ENCODE results near the gene ANKRD9. TPM values are rescaled to one million over a fixed set of nuclear protein-coding genes. Genes with fewer than 3 reads are reported as not detected.

ANKRD9 gene
- total RNA-seq, 1 experiment from 2014 or later = 29.8 TPM

GRCh38 chr14:102461490-102462338, 47.9 kb downstream of the ANKRD9 start:
- H3K14ac ChIP-seq (ENCODE audit: insufficient read depth, low read length) = no peak overlapping the region
- no peak overlapping the region for H4K5ac ChIP-seq (ENCODE audit: insufficient read length, low read depth, low read length)
- no peak overlapping the region for H3K27ac ChIP-seq (ENCODE audit: insufficient read length, low read depth, low read length)
- Mint-ChIP-seq H3K27ac (peak overlapping the region; percentile 67 to 79 (median 73); a peak in 2 of 7 replicates), H3K27me3 (ENCODE audit: low read depth) (no peaks in the 10 kb centered on the region), H3K4me3 (no peak overlapping the region), H3K4me1 (no peaks in the 10 kb centered on the region), H3K9me3 (no peaks in the 10 kb centered on the region), H3K36me3 (ENCODE audit: insufficient read depth in 1 of 3, low read depth in 3 of 3) (peaks cover under 1 to 22% (median 9%) of the 10 kb centered on the region in 3 experiments; a peak in 5 of 7 replicates)
- H2AK5ac ChIP-seq (ENCODE audit: insufficient read length, low read length) = no peak overlapping the region
- no peaks in the 10 kb centered on the region for H3K79me1 ChIP-seq (ENCODE audit: insufficient read depth, low read depth, low read length, poor library complexity, severe bottlenecking)
- no peak overlapping the region for H3T11ph ChIP-seq (ENCODE audit: low read length)
- no peak overlapping the region for H3K4me2 ChIP-seq (ENCODE audit: insufficient read depth, insufficient read length, low read length)
- no peaks in the 10 kb centered on the region for H3K9me3 ChIP-seq (ENCODE audit: control insufficient read depth, low read depth, low read length)
- DNase-seq = no peak
- no CpG with 5 or more reads among the region's 14 CpGs for WGBS (ENCODE audit: extremely low coverage, insufficient read length, low lambda C conversion rate)
- no peaks in the 10 kb centered on the region for H3K23me2 ChIP-seq (ENCODE audit: insufficient read length, low read depth, low read length, poor library complexity, severe bottlenecking)
- H2BK120ac ChIP-seq (ENCODE audit: low read depth, low read length, poor library complexity, severe bottlenecking) = no peak overlapping the region
- no peak overlapping the region for H2AFZ ChIP-seq (ENCODE audit: low read length)
- H3K27me3 ChIP-seq (ENCODE audit: insufficient read depth, low read length) = no peaks in the 10 kb centered on the region
- no peak overlapping the region for H3K18ac ChIP-seq (ENCODE audit: insufficient read length, low read depth, low read length)
- H3K4me1 ChIP-seq (ENCODE audit: insufficient read depth, low read length) = no peaks in the 10 kb centered on the region
- no peaks in the 10 kb centered on the region; the same call in 1 of the 2 replicates for H3K79me2 ChIP-seq (ENCODE audit: insufficient read depth, low read length)
- H2BK5ac ChIP-seq (ENCODE audit: insufficient read length, low read length) = no peak overlapping the region
- no peaks in the 10 kb centered on the region for H4K20me1 ChIP-seq (ENCODE audit: control insufficient read depth, insufficient read depth, insufficient read length)
- TF ChIP-seq CTCF (conservative IDR thresholded peaks at IDR 0.05) = no peak
- H4K8ac ChIP-seq (replicated peaks; ENCODE audit: insufficient read length, low read depth, low read length) = no peak overlapping the region
- no peak overlapping the region for H2BK12ac ChIP-seq (ENCODE audit: insufficient read length, low read depth, low read length)
- no peak overlapping the region for H3K4ac ChIP-seq (ENCODE audit: low read depth, low read length)
- H3K56ac ChIP-seq (ENCODE audit: insufficient read length, low read depth, low read length) = no peak overlapping the region
- no peak overlapping the region for H3K23ac ChIP-seq (ENCODE audit: insufficient read length, low read depth, low read length)
- no peak overlapping the region for H3K9ac ChIP-seq (ENCODE audit: extremely low read depth, insufficient read length, low read length)
- no peak overlapping the region for H4K91ac ChIP-seq (ENCODE audit: insufficient read length, low read depth, low read length)
- no peak overlapping the region for H2BK20ac ChIP-seq (ENCODE audit: low read depth, low read length, poor library complexity, severe bottlenecking)
- no peak overlapping the region for H2BK15ac ChIP-seq (ENCODE audit: low read depth, low read length)

Data from H9 (cell line).